K562 (cell line): ENCODE measurements around the gene FARSB. TPM values are rescaled to one million over a fixed set of nuclear protein-coding genes. Genes with fewer than 3 reads are reported as not detected.

ENCODE experiments used
- CBX3 ChIP-seq, 2 experiments: IDR thresholded peaks; 1 replicate in 1 of 2; 2 replicates in 1 of 2; pipeline ENCODE4 v1.6.1; 2012; ENCODE audit warnings: inconsistent platforms in 2 of 2, low read length in 2 of 2, borderline replicate concordance in 1 of 2, control low read depth in 1 of 2
- CC2D1A ChIP-seq: fragments of 450-650 bp; IDR thresholded peaks from 2 replicates; pipeline ENCODE4 v1.6.1; 2017; ENCODE audit warnings: mild to moderate bottlenecking
- COPS2 ChIP-seq: fragments of 450-650 bp; conservative IDR thresholded peaks from 2 replicates; pipeline ENCODE4 v1.6.1; 2016; ENCODE audit warnings: mild to moderate bottlenecking, moderate library complexity
- HCFC1 ChIP-seq: IDR thresholded peaks from 2 replicates; pipeline ENCODE4 v1.6.1; 2012; ENCODE audit warnings: low read depth, low read length, improper control_type of control experiment
- HOXB6 ChIP-seq: fragments of 250-450 bp; sonication (Bioruptor Pico); IDR thresholded peaks from 2 replicates; pipeline ENCODE4 v1.5.1; 2022; ENCODE audit warnings: mild to moderate bottlenecking, borderline replicate concordance
- ILK ChIP-seq: fragments of 450-650 bp; IDR thresholded peaks from 2 replicates; pipeline ENCODE4 v1.6.1; 2016; ENCODE audit warnings: missing genetic modification characterization, low read depth, mild to moderate bottlenecking, missing compliant biosample characterization, moderate library complexity, borderline replicate concordance
- KLF16 ChIP-seq: IDR thresholded peaks from 2 replicates; pipeline ENCODE4 v1.6.1; 2016; ENCODE audit warnings: antibody characterized with exemption
- RBFOX2 ChIP-seq: fragments of 200-400 bp; formaldehyde crosslinking; IDR thresholded peaks from 2 replicates; pipeline ENCODE4 v1.6.1; 2017; ENCODE audit warnings: low read depth, mild to moderate bottlenecking, low read length, moderate library complexity
- REST ChIP-seq, 2 experiments: fragments of 450-650 bp; formaldehyde crosslinking in 1 of 2; IDR thresholded peaks; 2 replicates each; pipeline versions ENCODE4 v1.4.0 to v1.6.1; 2014 to 2020; ENCODE audit warnings: mild to moderate bottlenecking in 2 of 2, borderline replicate concordance in 1 of 2, low read depth in 1 of 2
- SMC3 ChIP-seq: conservative IDR thresholded peaks from 2 replicates; pipeline ENCODE4 v1.6.1; 2011; ENCODE audit warnings: low read depth, low read length, improper control_type of control experiment; ENCODE audit not compliant: insufficient read depth
- TBL1XR1 ChIP-seq, 2 experiments: IDR thresholded peaks; 2 replicates each; pipeline ENCODE4 v1.6.1; 2012; ENCODE audit warnings: improper control_type of control experiment in 2 of 2, low read length in 2 of 2, mild to moderate bottlenecking in 1 of 2
- ZNF316 ChIP-seq: fragments of 450-650 bp; IDR thresholded peaks from 2 replicates; pipeline ENCODE4 v1.6.1; 2016
- ZNF586 ChIP-seq: fragments of 450-650 bp; formaldehyde crosslinking; conservative IDR thresholded peaks from 2 replicates; pipeline ENCODE4 v1.4.0; 2020; ENCODE audit warnings: mild to moderate bottlenecking, moderate library complexity
- ZSCAN32 ChIP-seq: fragments of 450-650 bp; formaldehyde crosslinking; IDR thresholded peaks from 2 replicates; pipeline ENCODE4 v1.4.0; 2020; ENCODE audit warnings: mild to moderate bottlenecking, moderate library complexity
- polyA plus RNA-seq, 8 experiments: library from polyadenylated mRNA; depleted of rRNA in 4 of 8; stranded (reverse) in 5 of 8; unstranded in 3 of 8; fragments of >200 nt; fragmentation: Nextera tagmentation in 2 of 8; fragmentation: Illumina TruSeq in 1 of 8; extraction: Ambion mirVana in 2 of 8; extraction: Trizol in 1 of 8; gene quantifications; 2 replicates each; pipeline versions ENCODE4 v1.2.1 to v1.2.3, GENCODE V29; 2011 to 2014; ENCODE audit warnings: inconsistent platforms in 1 of 8, missing spikeins in 1 of 8
- total RNA-seq, 7 experiments: library from RNA; depleted of rRNA in 6 of 7; stranded (reverse); fragments of >200 nt in 6 of 7; fragmentation: Illumina TruSeq in 2 of 7; extraction: Trizol in 2 of 7; gene quantifications; 2 replicates each; pipeline versions ENCODE4 v1.2.1 to v1.2.3, GENCODE V29; 2011 to 2021; ENCODE audit warnings: low replicate concordance in 1 of 7
- TF ChIP-seq, protein P1 (sequence below), 3 experiments: fragments of 200-800 bp in 1 of 3; sonication (Bioruptor generic) in 1 of 3; sonication (generic) in 1 of 3; formaldehyde crosslinking in 1 of 3; IDR thresholded peaks; 2 replicates each; pipeline versions ENCODE4 v1.6.1 to v1.8.0; 2016 to 2022; ENCODE audit warnings: mild to moderate bottlenecking in 2 of 3, missing compliant biosample characterization in 2 of 3, missing genetic modification characterization in 2 of 3, missing genetic modification reagents in 1 of 3

Gene FARSB
- total and polyA plus RNA-seq, 9 of the 15 experiments (the other 6 are each of a cell fraction or from before 2014, with no cell fraction given), result 26.6 to 171 (median 55.7) TPM

GRCh38 chr2:222690564-222691200 lies 34.8 kb upstream of the FARSB start (continued):
- TF ChIP-seq HCFC1 (0 out of 2 replicates have a peak, but pooled peaks have one; percentile 32), ZNF316 (no peak), TBL1XR1 (IDR thresholded peaks at IDR 0.05; ENCODE audit: low read length in 2 of 2) (peak in 1 of 2 experiments; percentile 36; a peak in 1 of 4 replicates), RBFOX2 (no peak), ZNF586 (CRISPR knock-in tag) (no peak), COPS2 (no peak), SMC3 (peak; percentile 86), KLF16 (peak; percentile 67), ZSCAN32 (no peak), HOXB6 (CRISPR knock-in tag) (no peak), CC2D1A (0 out of 2 replicates have a peak, but pooled peaks have one; percentile 48), ILK (tag) (no peak), CBX3 (IDR thresholded peaks at IDR 0.05; ENCODE audit: borderline replicate concordance in 1 of 2, low read length in 2 of 2) (0 out of 3 replicates have a peak, but pooled peaks of 1 of the 2 experiments have one; percentile 22), REST (IDR thresholded peaks at IDR 0.05; ENCODE audit: borderline replicate concordance) (peak; percentile 62; the same call in 1 of the 2 replicates), REST (CRISPR knock-in tag; IDR thresholded peaks at IDR 0.05; ENCODE audit: low read depth) (no peak)
- TF ChIP-seq, protein P1, sequence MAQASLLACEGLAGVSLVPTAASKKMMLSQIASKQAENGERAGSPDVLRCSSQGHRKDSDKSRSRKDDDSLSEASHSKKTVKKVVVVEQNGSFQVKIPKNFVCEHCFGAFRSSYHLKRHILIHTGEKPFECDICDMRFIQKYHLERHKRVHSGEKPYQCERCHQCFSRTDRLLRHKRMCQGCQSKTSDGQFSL (CRISPR knock-in tag; IDR thresholded peaks at IDR 0.05), result peak; percentile 97
- TF ChIP-seq, protein P1 (tag; IDR thresholded peaks at IDR 0.05), result peak in 1 of 2 experiments; percentile 85; a peak in 2 of 4 replicates
